Neural progenitor cell (in vitro differentiated cells): ENCODE results near the gene MAFF. TPM values are rescaled to one million over a fixed set of nuclear protein-coding genes. Genes with fewer than 3 reads are reported as not detected.

Experiments
- DNase-seq: peaks from one replicate; pipeline ENCODE4 v3.0.0-alpha.2; 2016; ENCODE audit warnings: low spot score
- H2AFZ ChIP-seq: fragments of 200-600 bp; sonication (generic); replicated peaks from 2 replicates; pipeline ENCODE4 v1.6.1; 2016; ENCODE audit warnings: antibody characterized with exemption
- H3F3A ChIP-seq: fragments of 200-600 bp; sonication (generic); 2 replicates; pipeline ENCODE4 v1.6.1; 2016; ENCODE audit warnings: antibody characterized with exemption, low read depth
- H3K27ac ChIP-seq: fragments of 200-600 bp; sonication (generic); 2 replicates; pipeline ENCODE4 v1.5.1; 2016; ENCODE audit warnings: mild to moderate bottlenecking
- H3K27me3 ChIP-seq: fragments of 200-600 bp; sonication (generic); 2 replicates; pipeline ENCODE4 v1.6.1; 2016; ENCODE audit warnings: mild to moderate bottlenecking, moderate library complexity
- H3K36me3 ChIP-seq: fragments of 200-600 bp; sonication (generic); 2 replicates; pipeline ENCODE4 v1.5.1; 2016
- H3K4me1 ChIP-seq: fragments of 200-600 bp; sonication (generic); 2 replicates; pipeline ENCODE4 v1.6.1; 2016; ENCODE audit warnings: mixed run types
- H3K4me2 ChIP-seq: fragments of 200-600 bp; sonication (generic); 2 replicates; pipeline ENCODE4 v1.6.1; 2016
- H3K4me3 ChIP-seq: fragments of 200-600 bp; sonication (generic); 2 replicates; pipeline ENCODE4 v1.5.1; 2016
- H3K79me2 ChIP-seq: fragments of 200-600 bp; sonication (generic); 2 replicates; pipeline ENCODE4 v1.6.1; 2016; ENCODE audit warnings: low read depth
- H3K9ac ChIP-seq: fragments of 200-600 bp; sonication (generic); 2 replicates; pipeline ENCODE4 v1.6.1; 2016
- H3K9me3 ChIP-seq: fragments of 200-600 bp; sonication (generic); 2 replicates; pipeline ENCODE4 v1.5.1; 2016; ENCODE audit warnings: low read depth
- H4K20me1 ChIP-seq: fragments of 200-600 bp; sonication (generic); 2 replicates; pipeline ENCODE4 v1.6.1; 2016; ENCODE audit warnings: low read depth
- H3K27ac Mint-ChIP-seq: 3 replicates; pipeline ENCODE4 v1.8.0; 2021; ENCODE audit warnings: mixed read lengths
- H3K27me3 Mint-ChIP-seq: 2 replicates; pipeline ENCODE4 v1.8.0; 2022; ENCODE audit warnings: low read depth, mild to moderate bottlenecking, inconsistent platforms, moderate library complexity, mixed read lengths; ENCODE audit not compliant: insufficient read depth
- H3K36me3 Mint-ChIP-seq: 3 replicates; pipeline ENCODE4 v1.8.0; 2021; ENCODE audit warnings: mixed read lengths
- H3K4me1 Mint-ChIP-seq: 3 replicates; pipeline ENCODE4 v1.8.0; 2021; ENCODE audit warnings: mixed read lengths
- H3K4me3 Mint-ChIP-seq: 3 replicates; pipeline ENCODE4 v1.8.0; 2021; ENCODE audit warnings: mild to moderate bottlenecking, moderate library complexity, mixed read lengths
- H3K9me3 Mint-ChIP-seq: 3 replicates; pipeline ENCODE4 v1.8.0; 2020; ENCODE audit warnings: mixed read lengths
- CTCF ChIP-seq: fragments of 200-600 bp; sonication (generic); IDR thresholded peaks from 2 replicates; pipeline ENCODE4 v1.5.1; 2017; ENCODE audit warnings: antibody characterized with exemption, mild to moderate bottlenecking
- EZH2 ChIP-seq: fragments of 200-600 bp; sonication (generic); IDR thresholded peaks from 2 replicates; pipeline ENCODE4 v1.6.1; 2017; ENCODE audit warnings: antibody characterized with exemption, mild to moderate bottlenecking, moderate library complexity
- EZH2phosphoT487 ChIP-seq: fragments of 200-600 bp; sonication (generic); IDR thresholded peaks from 2 replicates; pipeline ENCODE4 v1.6.1; 2017; ENCODE audit warnings: antibody characterized with exemption
- total RNA-seq: library from RNA; depleted of rRNA; stranded (reverse); fragments of >200 nt; gene quantifications from 2 replicates; pipeline ENCODE4 v1.2.3, GENCODE V29; 2015; ENCODE audit warnings: low replicate concordance

Gene MAFF
- total RNA-seq, 1 donor from 2014 or later: 0.90 TPM

GRCh38 chr22:38251341-38251692, 49.5 kb downstream of the MAFF start:
- Histone ChIP-seq H4K20me1 (peaks cover 17% of the 10 kb centered on the region), H3F3A (no peaks in the 10 kb centered on the region), H3K27me3 (no peaks in the 10 kb centered on the region), H3K36me3 (no peaks in the 10 kb centered on the region), H3K4me1 (no peaks in the 10 kb centered on the region), H3K9me3 (no peaks in the 10 kb centered on the region), H3K4me3 (no peak overlapping the region), H3K4me2 (no peak overlapping the region), H2AFZ (no peak overlapping the region), H3K27ac (no peak overlapping the region), H3K9ac (no peak overlapping the region), H3K79me2 (peaks cover 54% of the 10 kb centered on the region)
- no peak overlapping the region for H3K4me3 Mint-ChIP-seq
- DNase-seq: no peak
- peaks cover 3% of the 10 kb centered on the region for H3K9me3 Mint-ChIP-seq
- TF ChIP-seq EZH2phosphoT487: no peak
- TF ChIP-seq CTCF: no peak
- TF ChIP-seq EZH2: no peak
- peaks cover 5% of the 10 kb centered on the region for H3K27me3 Mint-ChIP-seq
- peaks cover 4% of the 10 kb centered on the region for H3K36me3 Mint-ChIP-seq
- no peak overlapping the region for H3K27ac Mint-ChIP-seq
- H3K4me1 Mint-ChIP-seq: peaks cover 5% of the 10 kb centered on the region

- H3K4me3 ChIP-seq: no peak overlapping the region
- no peaks in the 10 kb centered on the region for H3K36me3 ChIP-seq
- Mint-ChIP-seq H3K27me3 (no peaks in the 10 kb centered on the region), H3K27ac (no peak overlapping the region), H3K36me3 (peaks cover 2% of the 10 kb centered on the region), H3K4me3 (no peak overlapping the region), H3K9me3 (no peaks in the 10 kb centered on the region), H3K4me1 (peaks cover 29% of the 10 kb centered on the region)
- H3K4me1 ChIP-seq: peaks cover 20% of the 10 kb centered on the region
- H3F3A ChIP-seq: peaks cover 9% of the 10 kb centered on the region
- H3K9ac ChIP-seq: no peak overlapping the region
- no peak overlapping the region for H3K27ac ChIP-seq
- no peak overlapping the region for H3K4me2 ChIP-seq
- H3K9me3 ChIP-seq: no peaks in the 10 kb centered on the region
- H2AFZ ChIP-seq: no peak overlapping the region
- TF ChIP-seq EZH2phosphoT487 (no peak), EZH2 (no peak), CTCF (no peak)
- peaks cover 35% of the 10 kb centered on the region for H4K20me1 ChIP-seq
- DNase-seq: no peak
- H3K27me3 ChIP-seq: no peaks in the 10 kb centered on the region
- peaks cover 82% of the 10 kb centered on the region for H3K79me2 ChIP-seq
Observed at GRCh38 chr22:38255697-38256096, 53.9 kb downstream of the MAFF start.

- Histone ChIP-seq H3K27ac (no peak overlapping the region), H4K20me1 (peaks cover 45% of the 10 kb centered on the region), H3K4me3 (no peak overlapping the region), H3K79me2 (peaks cover 90% of the 10 kb centered on the region), H3K27me3 (no peaks in the 10 kb centered on the region), H3K9ac (no peak overlapping the region), H3K36me3 (no peaks in the 10 kb centered on the region), H3K4me2 (no peak overlapping the region), H3K4me1 (peaks cover 35% of the 10 kb centered on the region), H3F3A (peaks cover 24% of the 10 kb centered on the region), H3K9me3 (no peaks in the 10 kb centered on the region), H2AFZ (no peak overlapping the region)
- TF ChIP-seq EZH2: no peak
- no peak for TF ChIP-seq CTCF
- TF ChIP-seq EZH2phosphoT487: no peak
- Mint-ChIP-seq H3K27ac (peak overlapping the region; percentile 27), H3K36me3 (peaks cover 2% of the 10 kb centered on the region), H3K27me3 (no peaks in the 10 kb centered on the region), H3K4me1 (peaks cover 44% of the 10 kb centered on the region), H3K4me3 (no peak overlapping the region), H3K9me3 (no peaks in the 10 kb centered on the region)
- no peak for DNase-seq
Observed at GRCh38 chr22:38257181-38257580, 55.4 kb downstream of the MAFF start.
